Right lobe of liver (tissue), 4 donors: ENCODE measurements around the gene VASH2.

ENCODE experiments used
- POLR2A ChIP-seq: fragments of 450-650 bp; IDR thresholded peaks from one replicate; pipeline ENCODE4 v1.6.1; 2017; ENCODE audit warnings: antibody characterized with exemption, mild to moderate bottlenecking
- TF ChIP-seq, protein P1 (sequence below), 4 donors: fragments of 200-600 bp in 3 of 4; fragments of 450-650 bp in 1 of 4; IDR thresholded peaks; one replicate each; pipeline versions ENCODE4 v1.5.1 to v1.8.0; 2016 to 2022; ENCODE audit warnings: antibody characterized with exemption in 4 of 4, mild to moderate bottlenecking in 2 of 4
- donor health status: DM: no; HTN: no; CAD: no.
- donor health status: DM: no; HTN: no; CAD: no.
- donor health status: DM: no; HTN: yes; CAD: no.

DNA sequence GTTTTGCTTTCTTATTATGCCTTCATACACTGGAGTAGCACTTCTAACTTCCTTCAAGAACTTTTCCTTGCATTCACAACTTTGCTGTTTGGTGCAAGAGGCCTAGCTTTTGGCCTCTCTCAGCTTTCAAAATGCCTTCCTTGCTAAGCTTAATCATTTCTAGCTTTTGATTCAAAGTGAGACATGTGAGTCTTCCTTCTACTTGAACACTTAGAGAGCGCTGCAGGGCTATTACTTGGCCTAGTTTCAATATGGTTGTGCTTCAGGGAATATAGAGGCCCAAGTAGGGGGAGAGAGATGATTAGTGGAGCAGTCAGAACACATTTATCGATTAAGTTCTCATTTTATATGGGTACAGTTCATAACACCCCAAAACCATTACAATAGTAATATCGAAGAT lies 52.9 kb downstream of the VASH2 start:
- TF ChIP-seq, protein P1, sequence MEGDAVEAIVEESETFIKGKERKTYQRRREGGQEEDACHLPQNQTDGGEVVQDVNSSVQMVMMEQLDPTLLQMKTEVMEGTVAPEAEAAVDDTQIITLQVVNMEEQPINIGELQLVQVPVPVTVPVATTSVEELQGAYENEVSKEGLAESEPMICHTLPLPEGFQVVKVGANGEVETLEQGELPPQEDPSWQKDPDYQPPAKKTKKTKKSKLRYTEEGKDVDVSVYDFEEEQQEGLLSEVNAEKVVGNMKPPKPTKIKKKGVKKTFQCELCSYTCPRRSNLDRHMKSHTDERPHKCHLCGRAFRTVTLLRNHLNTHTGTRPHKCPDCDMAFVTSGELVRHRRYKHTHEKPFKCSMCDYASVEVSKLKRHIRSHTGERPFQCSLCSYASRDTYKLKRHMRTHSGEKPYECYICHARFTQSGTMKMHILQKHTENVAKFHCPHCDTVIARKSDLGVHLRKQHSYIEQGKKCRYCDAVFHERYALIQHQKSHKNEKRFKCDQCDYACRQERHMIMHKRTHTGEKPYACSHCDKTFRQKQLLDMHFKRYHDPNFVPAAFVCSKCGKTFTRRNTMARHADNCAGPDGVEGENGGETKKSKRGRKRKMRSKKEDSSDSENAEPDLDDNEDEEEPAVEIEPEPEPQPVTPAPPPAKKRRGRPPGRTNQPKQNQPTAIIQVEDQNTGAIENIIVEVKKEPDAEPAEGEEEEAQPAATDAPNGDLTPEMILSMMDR (IDR thresholded peaks at IDR 0.05), result no peak
- no peak for TF ChIP-seq POLR2A
